IPS-11a (cell line): ENCODE measurements around the gene AKAP1.
A peak's percentile ranks its signal among the peaks of the same experiment; 100 is the strongest.

Experiments
- H3K4me3 ChIP-seq: one replicate; pipeline ENCODE4 v1.5.1; 2013; ENCODE audit warnings: low read depth, low read length, control low read depth

The AKAP1 gene, protein sequence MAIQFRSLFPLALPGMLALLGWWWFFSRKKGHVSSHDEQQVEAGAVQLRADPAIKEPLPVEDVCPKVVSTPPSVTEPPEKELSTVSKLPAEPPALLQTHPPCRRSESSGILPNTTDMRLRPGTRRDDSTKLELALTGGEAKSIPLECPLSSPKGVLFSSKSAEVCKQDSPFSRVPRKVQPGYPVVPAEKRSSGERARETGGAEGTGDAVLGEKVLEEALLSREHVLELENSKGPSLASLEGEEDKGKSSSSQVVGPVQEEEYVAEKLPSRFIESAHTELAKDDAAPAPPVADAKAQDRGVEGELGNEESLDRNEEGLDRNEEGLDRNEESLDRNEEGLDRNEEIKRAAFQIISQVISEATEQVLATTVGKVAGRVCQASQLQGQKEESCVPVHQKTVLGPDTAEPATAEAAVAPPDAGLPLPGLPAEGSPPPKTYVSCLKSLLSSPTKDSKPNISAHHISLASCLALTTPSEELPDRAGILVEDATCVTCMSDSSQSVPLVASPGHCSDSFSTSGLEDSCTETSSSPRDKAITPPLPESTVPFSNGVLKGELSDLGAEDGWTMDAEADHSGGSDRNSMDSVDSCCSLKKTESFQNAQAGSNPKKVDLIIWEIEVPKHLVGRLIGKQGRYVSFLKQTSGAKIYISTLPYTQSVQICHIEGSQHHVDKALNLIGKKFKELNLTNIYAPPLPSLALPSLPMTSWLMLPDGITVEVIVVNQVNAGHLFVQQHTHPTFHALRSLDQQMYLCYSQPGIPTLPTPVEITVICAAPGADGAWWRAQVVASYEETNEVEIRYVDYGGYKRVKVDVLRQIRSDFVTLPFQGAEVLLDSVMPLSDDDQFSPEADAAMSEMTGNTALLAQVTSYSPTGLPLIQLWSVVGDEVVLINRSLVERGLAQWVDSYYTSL

DNA sequence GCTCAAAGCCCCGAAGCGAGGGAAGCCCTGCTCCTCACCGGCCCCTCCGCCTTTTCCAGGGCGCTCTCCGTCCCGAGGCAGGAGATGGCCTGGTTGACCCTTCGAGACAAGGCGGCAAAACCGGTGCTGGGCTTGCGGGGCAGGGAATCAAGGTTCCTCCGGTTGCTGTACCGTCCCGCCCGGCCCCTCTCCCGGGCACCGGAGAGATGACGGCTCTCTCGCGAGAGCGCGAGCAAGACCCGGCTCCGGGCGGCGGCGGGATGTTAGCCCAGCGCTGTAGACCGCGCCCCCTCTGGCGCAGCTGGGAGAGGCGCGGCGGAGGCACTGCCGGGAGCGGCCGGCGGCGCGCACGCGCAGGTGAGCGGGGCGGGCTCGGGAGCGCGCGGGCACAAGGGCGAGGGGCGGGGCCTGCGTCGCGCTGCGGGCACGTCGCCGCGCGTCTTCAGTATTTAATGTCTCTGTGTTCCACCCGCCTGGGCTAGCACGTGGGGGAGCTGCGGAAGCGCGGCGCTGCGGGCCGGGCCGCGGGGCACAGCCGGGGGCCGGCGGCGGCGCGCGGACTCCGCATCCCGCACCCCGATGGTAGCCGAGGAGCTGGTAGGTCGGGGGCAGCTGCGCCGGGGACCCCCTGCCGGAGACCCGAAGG lies at the start of gene AKAP1:
Gene AKAP1 (plus strand): TSS at position 445 of the 646 bp plus-strand sequence. CDS start 20,219 bp downstream, outside the sequence.
- H3K4me3 ChIP-seq: peak within 1 kb of the TSS; percentile 96

DNA sequence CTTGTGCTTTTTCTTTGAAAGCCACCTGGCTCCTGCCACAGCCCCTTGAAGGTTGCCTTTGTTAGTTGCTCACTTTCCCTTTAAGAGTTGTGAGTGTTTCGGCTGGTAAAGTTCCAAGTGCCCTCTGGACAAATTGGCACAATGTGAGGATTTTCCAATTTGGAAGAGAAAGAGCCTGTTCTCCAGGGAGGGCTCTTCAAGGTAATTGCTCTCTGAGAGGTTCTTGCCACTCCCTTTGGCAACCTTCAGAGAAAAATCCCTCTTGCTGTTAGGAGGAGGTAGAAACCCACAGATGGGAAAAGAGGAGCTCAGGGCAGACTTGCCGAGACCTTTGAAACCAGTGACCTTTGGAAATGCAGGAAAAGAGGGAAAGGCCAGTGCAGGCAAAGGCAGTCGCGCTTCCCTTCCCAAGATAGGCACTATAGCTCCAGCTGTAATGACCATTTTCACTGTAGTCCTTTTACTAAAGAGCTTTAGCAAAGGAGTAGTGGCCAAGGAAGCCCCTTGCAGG lies 49.0 kb upstream of the AKAP1 start:
- no peak overlapping the region for H3K4me3 ChIP-seq

- no peak overlapping the region for H3K4me3 ChIP-seq
Measured at GRCh38 chr17:57037411-57037810, 47.6 kb upstream of the AKAP1 start.

DNA sequence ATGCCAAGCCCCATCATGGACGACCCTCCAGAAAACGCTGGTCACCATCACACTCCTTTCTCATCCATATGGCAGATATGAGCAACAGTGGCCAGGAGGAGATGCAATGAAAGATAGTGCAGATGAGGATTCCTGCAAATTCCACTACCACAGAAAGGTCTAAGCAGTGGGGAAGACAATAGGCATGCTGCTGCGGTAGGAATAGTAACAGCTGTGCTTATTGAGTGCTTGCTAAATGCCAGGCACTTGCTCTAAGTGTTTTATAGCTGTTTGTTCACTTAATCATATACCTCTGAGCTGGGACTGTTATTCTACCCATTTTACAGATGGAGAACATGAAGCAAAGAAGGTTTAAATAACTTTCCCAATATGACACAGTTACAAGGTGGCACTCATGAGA lies 46.6 kb upstream of the AKAP1 start:
- no peak overlapping the region for H3K4me3 ChIP-seq

GRCh38 chr17:57040571-57040970 lies 44.5 kb upstream of the AKAP1 start:
- H3K4me3 ChIP-seq: no peak overlapping the region

DNA sequence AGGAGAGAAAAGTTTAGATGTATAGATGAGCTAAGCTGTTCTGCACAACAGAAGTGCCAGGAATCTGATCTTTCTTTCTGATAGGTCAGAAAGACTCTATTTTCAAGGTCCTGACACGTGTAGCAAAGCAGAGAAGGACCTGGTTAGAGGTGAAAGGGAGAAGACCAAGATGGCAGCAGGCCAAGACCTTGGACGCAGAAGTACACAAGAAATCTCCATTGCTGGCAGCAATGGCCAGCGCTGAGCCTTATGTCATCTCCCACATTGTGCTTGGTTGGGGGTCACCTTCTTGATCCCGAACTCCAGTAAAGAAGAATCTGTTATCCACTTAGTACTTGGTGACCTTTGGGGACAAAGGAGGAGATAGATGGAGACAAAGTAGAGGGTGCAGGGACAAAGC lies 41.8 kb upstream of the AKAP1 start:
- H3K4me3 ChIP-seq: no peak overlapping the region

DNA sequence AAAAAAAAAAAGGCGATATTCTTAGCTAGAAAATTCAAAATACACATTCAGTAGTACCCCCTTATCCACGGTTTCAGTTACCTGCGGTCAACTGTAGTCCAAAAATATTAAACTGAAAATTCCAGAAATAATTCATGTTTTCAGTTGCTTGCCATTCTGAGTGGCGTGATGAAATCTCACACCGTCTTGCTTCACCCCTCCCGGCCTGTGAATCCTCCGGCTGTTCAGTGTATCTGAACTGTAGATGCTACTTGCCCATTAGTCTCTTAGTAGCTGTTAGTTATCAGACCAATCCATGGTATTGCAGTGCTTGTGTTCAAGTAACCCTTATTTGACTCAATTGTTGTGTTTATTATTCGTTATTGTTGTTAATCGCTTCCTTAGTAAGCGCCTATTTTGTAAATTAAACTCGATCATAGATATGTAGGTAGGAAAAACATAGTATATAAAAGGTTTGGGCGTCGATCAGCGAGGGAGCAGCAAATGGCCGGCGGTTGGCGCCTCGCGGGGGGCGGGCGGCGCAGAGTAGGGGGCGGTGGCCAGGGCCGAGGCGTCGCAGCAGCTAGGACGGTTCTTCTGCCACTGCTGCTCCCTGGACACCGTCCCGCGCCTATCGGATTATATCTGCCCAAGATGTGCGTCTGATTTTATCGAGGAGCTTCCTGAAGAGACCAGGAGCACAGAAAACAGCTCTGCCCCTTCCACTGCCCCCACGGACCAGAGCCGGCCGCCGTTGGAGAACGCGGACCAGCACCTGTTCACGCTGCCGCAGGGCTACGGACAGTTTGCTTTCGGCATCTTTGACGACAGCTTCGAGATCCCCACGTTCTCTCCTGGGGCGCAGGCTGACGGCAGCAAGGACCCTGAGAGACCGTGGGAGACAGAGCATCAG lies 39.8 kb upstream of the AKAP1 start:
- H3K4me3 ChIP-seq: no peak overlapping the region

GRCh38 chr17:57045868-57046704 lies 39.0 kb upstream of the AKAP1 start:
- no peak overlapping the region for H3K4me3 ChIP-seq

DNA sequence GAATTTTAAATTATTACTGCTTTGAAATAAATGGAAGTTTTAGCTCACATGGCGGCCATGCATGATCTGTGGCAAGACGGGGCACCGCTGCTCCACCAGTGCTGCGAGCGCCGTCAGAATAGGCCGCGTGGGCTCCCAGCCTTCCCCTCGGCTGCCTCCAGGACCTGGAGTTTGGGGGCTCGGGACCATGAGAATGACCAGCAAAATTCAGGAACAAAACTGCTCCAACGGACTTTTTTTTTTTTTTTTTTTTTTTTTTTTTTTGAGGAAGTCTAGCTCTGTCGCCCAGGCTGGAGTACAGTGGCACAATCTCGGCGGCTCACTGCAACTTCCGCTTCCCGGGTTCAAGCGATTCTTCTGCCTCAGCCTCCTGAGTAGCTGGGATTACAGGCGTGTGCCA lies 38.3 kb upstream of the AKAP1 start:
- H3K4me3 ChIP-seq: no peak overlapping the region

GRCh38 chr17:57048096-57048495 lies 37.0 kb upstream of the AKAP1 start:
- no peak overlapping the region for H3K4me3 ChIP-seq

- H3K4me3 ChIP-seq: no peak overlapping the region
Measured at GRCh38 chr17:57050306-57050705, 34.7 kb upstream of the AKAP1 start.

- no peak overlapping the region for H3K4me3 ChIP-seq
Measured at GRCh38 chr17:57051886-57052361, 33.1 kb upstream of the AKAP1 start.

DNA sequence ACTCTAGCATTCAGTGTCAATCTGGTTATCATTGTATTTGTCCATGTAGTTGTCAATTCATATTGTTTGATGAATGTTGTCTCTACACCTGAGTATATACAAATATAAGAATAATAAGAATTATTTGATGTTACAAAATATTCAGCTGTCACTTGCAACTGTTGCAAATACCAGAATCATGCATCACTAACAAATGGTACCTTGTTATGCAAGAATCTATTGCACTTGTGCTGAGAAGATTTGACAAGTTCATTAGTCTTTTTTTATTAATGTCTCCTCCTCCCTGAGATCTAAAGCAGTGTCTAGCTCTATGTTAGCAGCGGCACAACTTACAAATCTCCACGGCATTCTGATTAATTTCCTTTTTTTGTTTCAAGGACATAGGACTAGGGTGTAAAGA lies 22.2 kb upstream of the AKAP1 start:
- H3K4me3 ChIP-seq: no peak overlapping the region

DNA sequence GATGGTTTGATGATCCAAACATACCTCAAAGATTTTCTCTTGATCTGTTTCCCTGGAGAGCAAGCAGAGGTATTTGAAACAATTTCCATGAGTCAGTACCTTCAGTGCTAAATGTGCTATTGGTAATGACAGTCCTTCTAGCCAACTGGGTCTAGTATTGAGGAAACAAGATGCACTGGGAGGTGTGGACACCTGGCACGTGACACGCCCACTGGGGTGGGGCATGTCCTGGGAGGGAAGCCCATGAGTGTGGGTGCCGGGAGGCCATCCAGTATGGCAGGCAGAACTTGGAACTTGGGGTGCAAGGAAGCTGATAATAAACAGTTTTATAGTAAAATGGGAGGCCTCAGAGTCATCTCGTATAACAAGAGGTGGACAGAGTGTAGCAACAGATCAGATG lies 17.9 kb upstream of the AKAP1 start:
- H3K4me3 ChIP-seq: no peak overlapping the region

- H3K4me3 ChIP-seq: no peak overlapping the region
Measured at GRCh38 chr17:57067781-57068180, 17.3 kb upstream of the AKAP1 start.

- H3K4me3 ChIP-seq: no peak overlapping the region
Measured at GRCh38 chr17:57068222-57068658, 16.8 kb upstream of the AKAP1 start.

- H3K4me3 ChIP-seq: no peak overlapping the region
Measured at GRCh38 chr17:57068707-57069106, 16.3 kb upstream of the AKAP1 start.

- no peak overlapping the region for H3K4me3 ChIP-seq
Measured at GRCh38 chr17:57071991-57072944, 12.8 kb upstream of the AKAP1 start.
